ENCODE results near the gene RSF1. TPM values are rescaled to one million over a fixed set of nuclear protein-coding genes. Genes with fewer than 3 reads are reported as not detected.

The RSF1 gene
- total and polyA plus RNA-seq, 2 donors (not counting 1 experiment from before 2014, with no cell fraction given) = 4.8 to 104 TPM

DNA sequence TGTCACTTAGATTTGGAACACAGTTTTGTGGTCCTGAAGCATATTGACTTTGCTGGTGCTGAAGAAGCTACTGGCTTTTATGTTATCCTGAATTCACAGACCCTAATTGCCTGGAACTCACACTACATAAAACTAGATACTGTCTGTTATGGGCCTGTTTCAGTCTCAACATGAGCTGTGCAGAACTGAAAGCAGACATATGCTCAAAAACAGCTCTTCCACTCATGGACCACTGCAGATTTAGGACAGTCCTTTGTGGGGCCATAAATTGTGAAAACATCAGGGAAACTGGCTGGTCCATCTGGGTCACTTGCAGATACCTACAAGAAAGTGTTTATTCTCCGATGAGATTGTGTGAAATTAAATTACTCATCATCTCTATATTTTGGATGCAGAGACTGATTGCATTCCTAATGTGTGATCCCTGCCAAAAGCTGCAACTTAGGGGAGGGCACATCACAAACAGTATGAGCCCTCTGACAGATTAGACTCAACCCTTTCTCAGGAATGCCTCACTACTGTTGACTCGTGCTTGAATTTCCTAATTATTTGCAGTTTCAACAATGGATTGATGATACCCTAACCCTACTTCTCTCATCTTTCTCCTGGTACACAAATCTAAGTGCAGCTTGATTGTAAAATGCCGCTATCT lies 172.7 kb downstream of the RSF1 start:
- intact Hi-C loops (cut with micrococcal nuclease) = no loop called here
- no peaks in the 10 kb centered on the region for H3K4me1 ChIP-seq (ENCODE audit: control insufficient read depth in 2 of 2, insufficient read depth in 2 of 2, low read length in 2 of 2)
- no peaks in the 10 kb centered on the region for H3K9me3 ChIP-seq (ENCODE audit: control extremely low read depth in 1 of 3, control insufficient read depth in 2 of 3, insufficient read depth in 1 of 3, low read length in 2 of 3)
- 80% methylated on average over 1 of the region's 3 CpGs for WGBS (ENCODE audit: insufficient coverage)
- no peak overlapping the region for H3K27ac ChIP-seq (ENCODE audit: low read length in 2 of 2)
- no peaks in the 10 kb centered on the region for H4K20me1 ChIP-seq (ENCODE audit: control insufficient read depth, insufficient read depth, low read length, poor library complexity, severe bottlenecking)
- H3K27me3 Mint-ChIP-seq = peaks cover 15% of the 10 kb centered on the region
- H2AFZ ChIP-seq (ENCODE audit: insufficient read depth, low read depth, low read length, poor library complexity, severe bottlenecking) = no peak overlapping the region
- no peak overlapping the region for H3K4me3 Mint-ChIP-seq
- no peak overlapping the region for H3K9ac ChIP-seq (ENCODE audit: low read length)
- ChIA-PET CTCF (no interaction called here), POLR2A (no interaction called here)
- H3K4me3 ChIP-seq (ENCODE audit: control extremely low read depth in 1 of 5, extremely low read depth in 1 of 5, insufficient read depth in 1 of 5, low read depth in 2 of 5, low read length in 4 of 5) = no peak overlapping the region
- TF ChIP-seq EZH2 (IDR thresholded peaks at IDR 0.05; ENCODE audit: borderline replicate concordance, insufficient read depth, low read depth, low read length, poor library complexity, severe bottlenecking) = no peak
- TF ChIP-seq, protein P1, sequence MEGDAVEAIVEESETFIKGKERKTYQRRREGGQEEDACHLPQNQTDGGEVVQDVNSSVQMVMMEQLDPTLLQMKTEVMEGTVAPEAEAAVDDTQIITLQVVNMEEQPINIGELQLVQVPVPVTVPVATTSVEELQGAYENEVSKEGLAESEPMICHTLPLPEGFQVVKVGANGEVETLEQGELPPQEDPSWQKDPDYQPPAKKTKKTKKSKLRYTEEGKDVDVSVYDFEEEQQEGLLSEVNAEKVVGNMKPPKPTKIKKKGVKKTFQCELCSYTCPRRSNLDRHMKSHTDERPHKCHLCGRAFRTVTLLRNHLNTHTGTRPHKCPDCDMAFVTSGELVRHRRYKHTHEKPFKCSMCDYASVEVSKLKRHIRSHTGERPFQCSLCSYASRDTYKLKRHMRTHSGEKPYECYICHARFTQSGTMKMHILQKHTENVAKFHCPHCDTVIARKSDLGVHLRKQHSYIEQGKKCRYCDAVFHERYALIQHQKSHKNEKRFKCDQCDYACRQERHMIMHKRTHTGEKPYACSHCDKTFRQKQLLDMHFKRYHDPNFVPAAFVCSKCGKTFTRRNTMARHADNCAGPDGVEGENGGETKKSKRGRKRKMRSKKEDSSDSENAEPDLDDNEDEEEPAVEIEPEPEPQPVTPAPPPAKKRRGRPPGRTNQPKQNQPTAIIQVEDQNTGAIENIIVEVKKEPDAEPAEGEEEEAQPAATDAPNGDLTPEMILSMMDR (IDR thresholded peaks at IDR 0.05) = no peak
- no peaks in the 10 kb centered on the region for H3K4me1 Mint-ChIP-seq
- no peak overlapping the region for H3K4me2 ChIP-seq (replicated peaks; ENCODE audit: low read depth, low read length, poor library complexity, severe bottlenecking)
- ATAC-seq (ENCODE audit: low read depth) = no peak
- no peaks in the 10 kb centered on the region for H3K79me2 ChIP-seq (ENCODE audit: control insufficient read depth, insufficient read depth, low read length)
- H3K36me3 ChIP-seq (replicated peaks in 1 of 2; ENCODE audit: control extremely low read depth in 1 of 2, control insufficient read depth in 1 of 2, extremely low read depth in 1 of 2, insufficient read depth in 2 of 2, low read length in 1 of 2) = no peaks in the 10 kb centered on the region
- H3K27ac Mint-ChIP-seq = no peak overlapping the region
- H3K27me3 ChIP-seq (replicated peaks in 1 of 4; ENCODE audit: control extremely low read depth in 1 of 4, control insufficient read depth in 3 of 4, insufficient read depth in 4 of 4, low read length in 3 of 4) = peaks cover 0 to 7% (median 0%) of the 10 kb centered on the region in 4 experiments
- no peaks in the 10 kb centered on the region for H3K9me3 Mint-ChIP-seq (ENCODE audit: insufficient read depth)
- DNase-seq = no peak

DNA sequence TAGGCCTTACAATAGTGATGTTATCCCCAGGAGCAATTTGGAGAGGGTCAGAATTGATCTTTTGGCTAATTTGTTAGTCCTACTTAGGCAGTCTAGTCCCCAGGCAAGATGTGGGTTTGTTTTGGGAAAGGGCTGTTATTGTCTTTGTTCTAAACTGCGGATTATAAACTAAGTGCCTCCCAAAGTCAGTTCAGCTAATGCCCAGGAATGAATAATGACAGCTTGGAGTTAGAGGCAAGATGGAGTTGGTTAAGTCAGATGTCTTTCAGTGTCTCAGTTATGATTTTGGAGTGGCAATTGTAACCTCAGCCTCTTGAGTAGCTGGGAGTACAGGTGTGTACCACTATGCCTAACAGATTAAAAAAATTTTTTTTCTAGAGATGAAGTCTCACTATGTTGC lies 175.6 kb downstream of the RSF1 start:
- no peak overlapping the region for H3K4me3 Mint-ChIP-seq
- H3K27me3 ChIP-seq (replicated peaks in 1 of 4; ENCODE audit: control extremely low read depth in 1 of 4, control insufficient read depth in 3 of 4, insufficient read depth in 4 of 4, low read length in 3 of 4) = peaks cover 0 to 7% (median 0%) of the 10 kb centered on the region in 4 experiments
- TF ChIP-seq EZH2 (IDR thresholded peaks at IDR 0.05; ENCODE audit: borderline replicate concordance, insufficient read depth, low read depth, low read length, poor library complexity, severe bottlenecking) = no peak
- TF ChIP-seq, protein P1 (IDR thresholded peaks at IDR 0.05) = no peak
- H2AFZ ChIP-seq (ENCODE audit: insufficient read depth, low read depth, low read length, poor library complexity, severe bottlenecking) = no peak overlapping the region
- H3K27me3 Mint-ChIP-seq = peaks cover 15% of the 10 kb centered on the region
- no peaks in the 10 kb centered on the region for H3K36me3 ChIP-seq (replicated peaks in 1 of 2; ENCODE audit: control extremely low read depth in 1 of 2, control insufficient read depth in 1 of 2, extremely low read depth in 1 of 2, insufficient read depth in 2 of 2, low read length in 1 of 2)
- CTCF ChIA-PET = no interaction called here
- no peak overlapping the region for H3K27ac ChIP-seq (ENCODE audit: low read length in 2 of 2)
- ATAC-seq (ENCODE audit: low read depth) (no peak), DNase-seq (no peak)
- 100% methylated on average over 1 of the region's 1 CpG for WGBS (ENCODE audit: insufficient coverage)
- H3K79me2 ChIP-seq (ENCODE audit: control insufficient read depth, insufficient read depth, low read length) = no peaks in the 10 kb centered on the region
- H3K9me3 Mint-ChIP-seq (ENCODE audit: insufficient read depth) = no peaks in the 10 kb centered on the region
- POLR2A ChIA-PET = no interaction called here
- H3K27ac Mint-ChIP-seq = no peak overlapping the region
- peaks cover 0 to 3% (median 2%) of the 10 kb centered on the region in 3 donors for H3K9me3 ChIP-seq (ENCODE audit: control extremely low read depth in 1 of 3, control insufficient read depth in 2 of 3, insufficient read depth in 1 of 3, low read length in 2 of 3)
- intact Hi-C loops (cut with micrococcal nuclease) = no loop called here
- no peaks in the 10 kb centered on the region for H3K4me1 Mint-ChIP-seq
- H3K9ac ChIP-seq (ENCODE audit: low read length) = no peak overlapping the region
- no peak overlapping the region for H3K4me3 ChIP-seq (ENCODE audit: control extremely low read depth in 1 of 5, extremely low read depth in 1 of 5, insufficient read depth in 1 of 5, low read depth in 2 of 5, low read length in 4 of 5)
- H3K4me2 ChIP-seq (replicated peaks; ENCODE audit: low read depth, low read length, poor library complexity, severe bottlenecking) = no peak overlapping the region
- H3K4me1 ChIP-seq (ENCODE audit: control insufficient read depth in 2 of 2, insufficient read depth in 2 of 2, low read length in 2 of 2) = no peaks in the 10 kb centered on the region
- no peaks in the 10 kb centered on the region for H4K20me1 ChIP-seq (ENCODE audit: control insufficient read depth, insufficient read depth, low read length, poor library complexity, severe bottlenecking)

Data from B cell (primary cell).